HG03064 (cell line): ENCODE results near the gene ATRIP.

Experiments used
- ATAC-seq: cut with Tn5 transposase; IDR thresholded peaks from one replicate; pipeline ENCODE4 v1.9.1; 2021; ENCODE audit warnings: low read depth; ENCODE audit not compliant: unreplicated experiment

The ATRIP gene

DNA sequence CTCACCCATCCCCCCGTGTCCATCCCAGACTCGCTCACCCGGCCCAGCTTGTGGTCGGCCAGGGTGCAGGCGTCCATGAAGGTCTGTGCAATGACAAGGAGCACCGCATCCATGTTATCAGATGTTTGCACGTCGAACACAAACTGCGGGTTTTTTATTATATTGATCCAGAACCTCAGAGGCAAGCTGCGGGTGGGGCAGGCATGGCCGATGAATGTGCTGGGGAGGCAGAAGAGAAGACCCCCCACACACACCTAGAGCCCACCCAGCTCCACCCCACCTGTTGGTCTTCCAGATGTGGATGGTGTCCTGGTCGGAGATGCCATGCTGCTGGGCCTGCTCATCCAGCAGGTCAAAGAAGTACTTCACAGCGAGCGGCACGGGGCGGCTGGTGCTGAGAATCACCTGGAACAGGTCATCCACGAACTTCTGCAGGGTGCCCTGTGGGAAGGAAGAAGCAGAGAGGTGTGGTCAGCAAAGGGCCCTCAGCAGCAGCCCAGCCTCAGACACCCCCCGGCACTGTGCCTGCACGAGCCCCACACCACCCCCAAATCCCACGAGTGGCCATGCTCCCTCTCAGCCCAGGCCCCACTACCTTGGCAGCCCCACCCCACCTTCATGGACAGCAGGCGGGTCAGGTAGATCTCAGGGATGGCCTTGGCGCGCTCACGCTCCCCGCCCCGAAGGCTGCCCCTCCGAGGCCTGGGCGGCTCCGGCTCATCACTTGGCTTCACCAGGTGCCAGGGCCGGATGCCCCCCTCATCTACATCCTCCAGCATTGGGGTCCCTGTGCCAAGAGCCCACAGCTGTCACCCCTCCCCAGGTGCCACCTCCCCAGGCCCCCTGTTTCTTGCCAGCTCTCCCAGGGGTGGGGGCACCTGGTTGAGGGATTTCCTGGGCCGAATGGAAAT is 37.0 kb upstream of the ATRIP start:
- no peak for ATAC-seq

DNA sequence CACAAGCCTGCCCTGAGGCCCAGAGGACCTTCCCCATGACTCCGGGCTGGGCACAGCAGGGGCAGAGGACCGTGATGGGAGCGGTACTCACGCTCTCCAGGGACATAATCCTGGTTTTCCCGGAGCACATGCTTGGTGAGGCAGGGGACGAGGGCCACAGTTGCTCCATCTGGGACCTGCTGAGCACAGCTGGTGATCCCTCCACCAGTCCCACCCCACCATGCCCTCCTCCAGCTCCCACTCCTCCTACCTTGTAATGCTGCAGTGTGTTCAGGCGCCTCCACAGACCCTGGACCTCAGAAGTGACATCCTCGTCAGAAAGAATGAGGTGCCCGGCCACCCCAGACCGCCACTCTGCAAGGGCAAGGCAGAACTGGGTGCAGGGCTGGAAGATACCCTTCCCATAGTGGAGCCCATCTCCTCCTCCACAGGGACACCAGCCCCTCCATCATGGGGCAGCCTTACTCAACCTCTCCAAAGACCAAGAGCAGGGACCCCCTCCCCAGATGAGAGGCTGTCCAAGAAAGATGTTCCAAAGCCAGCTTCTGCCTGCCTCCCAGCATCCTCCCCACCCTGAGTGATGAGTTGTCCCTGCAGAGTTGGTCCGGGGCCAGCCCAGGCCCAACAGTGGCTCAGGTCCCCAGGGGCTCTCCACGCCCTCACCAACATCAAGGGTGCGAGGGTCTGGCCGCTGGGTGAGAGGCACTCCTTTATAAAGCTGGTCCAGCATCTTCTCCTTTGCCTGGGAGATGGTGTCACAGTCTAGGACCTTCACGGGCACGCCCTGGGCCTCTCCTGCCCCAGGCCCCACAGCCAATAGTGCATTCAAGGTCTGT is 36.1 kb upstream of the ATRIP start:
- ATAC-seq, result no peak

- ATAC-seq, result no peak
Observed at GRCh38 chr3:48411041-48411588, 35.4 kb upstream of the ATRIP start.

GRCh38 chr3:48411606-48412374 is 34.7 kb upstream of the ATRIP start:
- no peak for ATAC-seq

DNA sequence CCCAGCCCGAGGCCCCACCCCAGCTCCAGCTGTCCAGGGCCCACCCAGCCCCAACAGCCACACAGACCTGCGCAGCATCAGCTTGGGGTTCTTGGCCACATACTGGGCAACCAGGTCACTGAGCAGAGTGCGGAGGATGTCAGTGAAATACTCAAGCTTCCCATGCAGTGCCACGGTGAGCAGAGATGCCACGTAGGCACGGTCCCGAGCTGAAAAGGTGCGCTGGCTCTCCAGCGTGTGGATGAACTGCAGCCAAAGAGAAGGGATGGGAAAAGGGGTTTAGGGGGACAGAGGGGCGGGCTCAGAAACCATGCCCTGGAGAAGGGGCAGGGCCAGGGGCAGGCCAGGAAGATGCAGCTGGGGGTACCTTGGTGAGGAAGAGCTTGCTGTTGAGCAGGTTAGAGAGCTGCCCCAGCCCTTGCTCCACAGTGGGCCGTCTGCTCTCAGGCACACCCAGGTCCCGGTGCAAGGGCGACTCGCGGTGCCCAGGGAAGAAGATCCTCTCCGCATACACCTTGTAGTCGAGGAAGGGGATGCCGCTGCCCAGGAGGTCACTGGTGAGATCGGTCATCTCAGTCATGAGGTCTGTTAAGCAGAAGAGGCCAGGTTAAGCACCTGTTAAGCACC is 34.0 kb upstream of the ATRIP start:
- ATAC-seq, result no peak

- no peak for ATAC-seq
Observed at GRCh38 chr3:48413086-48413485, 33.5 kb upstream of the ATRIP start.

DNA sequence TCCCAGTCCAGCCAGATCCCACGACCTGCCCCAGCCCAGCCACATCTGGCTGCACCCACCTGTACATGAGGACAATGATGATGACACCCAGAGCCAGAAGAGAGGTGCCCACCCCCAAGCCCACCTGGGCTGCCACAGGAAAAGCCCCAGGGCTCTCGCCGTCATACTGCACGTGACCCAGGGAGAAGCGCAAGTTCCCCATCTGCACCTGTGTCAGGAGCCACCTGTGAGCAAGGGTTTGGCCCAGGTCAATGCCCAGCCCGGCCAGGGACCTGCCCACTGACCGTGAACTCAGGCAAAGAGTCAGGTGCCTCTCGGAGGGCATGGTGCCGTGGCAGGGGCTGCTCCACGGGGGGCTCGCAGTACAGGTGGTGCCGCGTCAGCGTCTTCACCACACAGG is 32.9 kb upstream of the ATRIP start:
- ATAC-seq, result no peak

- no peak for ATAC-seq
Observed at GRCh38 chr3:48414376-48415250, 31.9 kb upstream of the ATRIP start.

DNA sequence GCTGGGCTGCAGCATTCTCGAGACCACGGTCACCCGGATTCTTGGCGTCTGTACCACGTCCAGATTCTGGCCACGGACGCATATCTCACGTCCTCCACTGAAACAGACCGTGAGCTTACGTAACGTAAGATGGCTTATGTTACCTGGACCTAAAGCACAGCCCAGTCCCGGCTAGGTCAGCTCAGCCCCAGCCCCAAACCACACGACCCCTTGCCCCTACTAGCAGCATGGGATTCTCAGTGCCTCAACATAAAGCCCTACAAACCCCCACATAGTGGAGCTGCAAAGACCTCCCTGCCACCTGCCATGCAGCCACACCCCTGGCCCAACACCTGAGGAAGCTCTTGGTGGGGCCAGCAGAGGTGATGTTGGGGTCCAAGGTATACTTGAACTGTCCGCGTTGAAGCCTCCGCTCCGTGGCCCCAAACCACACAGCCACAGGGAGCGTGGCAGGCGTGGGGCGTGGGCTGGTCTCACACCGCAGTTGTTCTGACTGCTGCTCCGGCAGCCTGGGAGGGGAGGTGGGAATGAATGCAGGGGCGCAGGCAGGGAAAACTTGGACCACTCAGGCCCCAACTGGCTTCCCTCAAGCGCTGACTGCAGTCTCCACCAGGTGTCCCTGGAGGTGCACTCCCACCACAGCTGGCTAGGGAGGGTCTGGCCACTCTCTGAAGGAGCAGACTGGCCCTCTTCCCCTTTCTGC is 31.1 kb upstream of the ATRIP start:
- ATAC-seq, result no peak

GRCh38 chr3:48416091-48416505 is 30.4 kb upstream of the ATRIP start:
- no peak for ATAC-seq

DNA sequence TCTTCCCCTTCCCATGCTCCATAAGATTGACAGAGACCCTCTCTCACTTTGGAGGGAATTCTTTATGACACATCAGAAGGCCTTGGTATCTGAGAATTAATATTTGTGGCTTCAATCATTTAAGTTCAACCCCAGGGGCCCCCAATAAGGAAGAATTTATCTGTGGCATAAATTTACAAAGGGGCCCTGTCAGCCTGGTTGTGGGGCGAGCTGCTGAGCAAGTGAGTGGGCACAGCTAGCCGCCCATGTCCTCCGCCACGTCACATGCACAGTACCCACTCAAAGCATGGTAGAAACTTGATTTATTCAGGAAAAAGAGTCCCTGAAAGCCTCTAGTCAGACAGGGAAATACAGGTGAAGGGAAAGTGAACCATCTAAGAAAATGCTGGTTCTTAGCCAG is 30.0 kb upstream of the ATRIP start:
- ATAC-seq, result no peak

DNA sequence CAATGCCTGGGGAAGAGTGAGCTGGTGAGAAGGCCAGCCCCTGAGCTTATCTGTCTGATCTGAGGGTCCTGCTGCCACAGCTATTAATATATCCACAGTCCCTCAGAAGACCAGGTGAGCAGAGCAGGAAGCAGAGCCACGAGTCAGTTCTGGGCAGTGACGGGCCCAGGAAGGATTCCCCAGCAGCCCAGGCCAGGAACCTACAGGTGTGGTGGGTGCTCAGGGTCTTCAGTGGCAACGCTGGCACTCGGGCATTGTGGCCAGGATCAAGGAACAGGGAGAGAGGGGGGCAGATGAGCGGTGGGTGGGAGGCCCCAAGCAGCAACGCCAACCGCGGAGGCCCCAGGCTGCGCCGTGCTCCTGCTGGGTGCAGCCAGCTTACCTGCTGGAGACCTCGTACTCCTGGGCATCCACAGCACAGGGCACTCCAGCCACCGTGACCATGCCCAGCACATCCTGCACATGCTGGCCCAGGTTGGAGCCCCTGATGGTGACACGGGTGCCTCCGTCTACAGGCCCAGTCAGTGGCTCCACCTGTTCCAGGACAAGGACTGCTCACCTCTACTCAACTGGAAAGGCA is 28.9 kb upstream of the ATRIP start:
- no peak for ATAC-seq

GRCh38 chr3:48418140-48418539 is 28.4 kb upstream of the ATRIP start:
- ATAC-seq, result no peak

GRCh38 chr3:48418651-48419050 is 27.9 kb upstream of the ATRIP start:
- no peak for ATAC-seq

- ATAC-seq, result no peak
Observed at GRCh38 chr3:48419149-48419548, 27.4 kb upstream of the ATRIP start.

- ATAC-seq, result no peak
Observed at GRCh38 chr3:48419597-48419996, 26.9 kb upstream of the ATRIP start.

DNA sequence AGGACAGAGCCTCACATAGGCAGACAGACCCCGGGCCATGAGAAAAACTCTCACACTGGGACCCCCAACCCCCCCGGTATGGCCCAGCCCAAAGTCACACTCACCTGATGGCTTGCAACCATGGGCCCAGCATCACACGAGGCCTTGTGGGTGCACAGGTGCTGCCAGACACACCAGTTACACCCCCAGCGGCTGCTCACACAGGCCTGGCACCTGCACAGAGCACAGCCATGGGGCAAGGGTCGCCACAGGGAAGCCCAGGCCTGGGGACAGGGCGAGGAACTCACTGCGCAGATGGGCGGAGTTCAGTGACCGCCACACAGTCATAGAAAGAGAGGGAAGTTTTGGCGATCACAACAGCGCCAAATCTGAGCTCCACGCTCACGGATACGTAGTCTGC is 26.0 kb upstream of the ATRIP start:
- no peak for ATAC-seq

DNA sequence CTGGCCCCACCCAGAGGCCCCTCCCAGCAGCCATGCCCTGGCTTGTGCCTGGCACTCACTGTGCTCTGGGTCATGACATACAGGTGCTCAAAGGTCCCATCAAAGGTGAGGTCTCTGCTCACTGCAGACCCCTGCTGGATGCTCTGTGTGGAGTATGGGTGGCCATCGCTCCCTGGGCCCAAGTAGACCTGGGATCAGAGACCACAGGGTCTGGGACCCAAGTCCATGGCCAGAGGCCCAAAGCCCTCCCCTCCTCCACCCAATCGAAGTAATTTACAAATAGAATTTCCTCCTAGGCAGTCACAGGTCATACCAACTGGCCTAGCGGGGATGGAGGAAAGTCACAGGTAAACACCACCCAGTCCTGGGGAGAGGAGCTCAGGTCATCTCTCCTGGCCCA is 24.3 kb upstream of the ATRIP start:
- ATAC-seq, result no peak
